NK-92 (cell line): ENCODE results near the gene LOC128125822.
"Not testable (repeated sequence)": the region's sequence is repeated elsewhere in the genome, so short reads cannot be mapped to it uniquely, and the experiment has no call there.

Source experiments
- DNase-seq: peaks from one replicate; lab custom pipeline; 2025; ENCODE audit not compliant: unreplicated experiment; lab: John Stamatoyannopoulos, UW

LOC128125822 gene

GRCh38 chr6:63572044-63572746, at the start of gene LOC128125822, which contains the start of gene PTP4A1:
TSS of gene LOC128125822 (plus strand) at chr6:63572480.
TSS of gene PTP4A1 (plus strand) at chr6:63572480. CDS start at chr6:63576881, 4,401 bp downstream.
- peak; percentile 69 for DNase-seq

- DNase-seq = not testable (repeated sequence)
Observed at GRCh38 chr6:63522911-63523287, 49.4 kb upstream of the LOC128125822 start.

- no peak for DNase-seq
Observed at GRCh38 chr6:63523630-63524029, 48.6 kb upstream of the LOC128125822 start.

- no peak for DNase-seq
Observed at GRCh38 chr6:63525186-63525878, 46.9 kb upstream of the LOC128125822 start.

GRCh38 chr6:63526931-63527330, 45.3 kb upstream of the LOC128125822 start:
- DNase-seq = no peak

GRCh38 chr6:63527658-63528514, 44.4 kb upstream of the LOC128125822 start:
- DNase-seq = no peak

GRCh38 chr6:63529498-63529897, 42.8 kb upstream of the LOC128125822 start:
- no peak for DNase-seq

GRCh38 chr6:63530182-63530581, 42.1 kb upstream of the LOC128125822 start:
- DNase-seq = no peak

- DNase-seq = no peak
Observed at GRCh38 chr6:63530991-63531390, 41.3 kb upstream of the LOC128125822 start.

- DNase-seq = no peak
Observed at GRCh38 chr6:63533026-63533425, 39.3 kb upstream of the LOC128125822 start.

GRCh38 chr6:63533952-63534351, 38.3 kb upstream of the LOC128125822 start:
- no peak for DNase-seq

- DNase-seq = no peak
Observed at GRCh38 chr6:63537201-63537958, 34.9 kb upstream of the LOC128125822 start.

GRCh38 chr6:63537959-63538300, 34.4 kb upstream of the LOC128125822 start:
- DNase-seq = no peak

GRCh38 chr6:63538550-63538949, 33.7 kb upstream of the LOC128125822 start:
- no peak for DNase-seq

GRCh38 chr6:63543001-63543400, 29.3 kb upstream of the LOC128125822 start:
- DNase-seq = no peak

GRCh38 chr6:63543982-63544381, 28.3 kb upstream of the LOC128125822 start:
- DNase-seq = no peak

GRCh38 chr6:63546236-63546635, 26.0 kb upstream of the LOC128125822 start:
- no peak for DNase-seq

GRCh38 chr6:63546697-63547096, 25.6 kb upstream of the LOC128125822 start:
- DNase-seq = no peak

- no peak for DNase-seq
Observed at GRCh38 chr6:63549076-63549475, 23.2 kb upstream of the LOC128125822 start.

- no peak for DNase-seq
Observed at GRCh38 chr6:63553208-63553607, 19.1 kb upstream of the LOC128125822 start.

- DNase-seq = no peak
Observed at GRCh38 chr6:63553900-63554299, 18.4 kb upstream of the LOC128125822 start.
